HUES6 (cell line): ENCODE data around the gene MAB21L3.

ENCODE experiments used
- H3K27ac ChIP-seq: 2 replicates; pipeline ENCODE4 v1.7.0; 2013; ENCODE audit warnings: low read depth, mild to moderate bottlenecking, low read length, inconsistent platforms
- H3K27me3 ChIP-seq: 2 replicates; pipeline ENCODE4 v1.6.1; 2013; ENCODE audit warnings: low read length; ENCODE audit not compliant: control insufficient read depth, insufficient read depth
- H3K36me3 ChIP-seq: 2 replicates; pipeline ENCODE4 v1.6.1; 2013; ENCODE audit warnings: low read length; ENCODE audit not compliant: control insufficient read depth, insufficient read depth
- H3K4me1 ChIP-seq: 2 replicates; pipeline ENCODE4 v1.6.1; 2013; ENCODE audit warnings: low read length; ENCODE audit not compliant: control insufficient read depth, insufficient read depth
- H3K4me3 ChIP-seq: 2 replicates; pipeline ENCODE4 v1.5.1; 2013; ENCODE audit warnings: low read depth, low read length
- H3K9ac ChIP-seq: one replicate; pipeline ENCODE4 v1.6.1; 2013; ENCODE audit warnings: mild to moderate bottlenecking, low read length
- H3K9me3 ChIP-seq: 2 replicates; pipeline ENCODE4 v1.6.1; 2013; ENCODE audit warnings: low read depth, low read length; ENCODE audit not compliant: control insufficient read depth, insufficient read depth

The MAB21L3 gene

DNA sequence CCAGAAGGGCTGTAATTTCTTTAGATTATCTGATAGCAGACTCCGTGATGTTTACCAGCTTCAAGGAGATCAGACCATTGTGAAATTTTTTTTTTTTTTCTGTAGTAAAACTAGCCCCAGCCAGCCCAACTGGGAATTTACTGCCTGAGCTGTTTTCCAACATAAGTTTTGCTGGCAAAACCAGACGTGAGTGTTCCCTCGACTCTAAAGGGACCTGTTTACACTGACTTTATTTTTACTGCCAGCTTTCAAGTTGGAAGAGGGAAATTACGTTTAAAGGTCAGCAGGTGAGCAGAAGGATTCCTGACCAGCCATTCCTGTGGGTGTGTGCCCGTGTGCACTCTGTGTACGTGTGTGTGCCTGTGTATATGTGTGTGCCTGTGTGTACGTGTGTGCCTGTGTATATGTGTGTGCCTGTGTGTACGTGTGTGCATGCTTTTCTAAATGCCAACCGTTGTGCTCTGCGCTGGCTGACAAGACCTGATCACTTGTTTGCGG, 374 bp downstream of the MAB21L3 start:
- no peak overlapping the region for H3K9ac ChIP-seq
- no peaks in the 10 kb centered on the region for H3K9me3 ChIP-seq
- H3K4me1 ChIP-seq = peaks cover 3% of the 10 kb centered on the region; the same call in 1 of the 2 replicates
- no peak overlapping the region for H3K27ac ChIP-seq
- H3K4me3 ChIP-seq = no peak overlapping the region
- H3K36me3 ChIP-seq = no peaks in the 10 kb centered on the region
- no peaks in the 10 kb centered on the region for H3K27me3 ChIP-seq

DNA sequence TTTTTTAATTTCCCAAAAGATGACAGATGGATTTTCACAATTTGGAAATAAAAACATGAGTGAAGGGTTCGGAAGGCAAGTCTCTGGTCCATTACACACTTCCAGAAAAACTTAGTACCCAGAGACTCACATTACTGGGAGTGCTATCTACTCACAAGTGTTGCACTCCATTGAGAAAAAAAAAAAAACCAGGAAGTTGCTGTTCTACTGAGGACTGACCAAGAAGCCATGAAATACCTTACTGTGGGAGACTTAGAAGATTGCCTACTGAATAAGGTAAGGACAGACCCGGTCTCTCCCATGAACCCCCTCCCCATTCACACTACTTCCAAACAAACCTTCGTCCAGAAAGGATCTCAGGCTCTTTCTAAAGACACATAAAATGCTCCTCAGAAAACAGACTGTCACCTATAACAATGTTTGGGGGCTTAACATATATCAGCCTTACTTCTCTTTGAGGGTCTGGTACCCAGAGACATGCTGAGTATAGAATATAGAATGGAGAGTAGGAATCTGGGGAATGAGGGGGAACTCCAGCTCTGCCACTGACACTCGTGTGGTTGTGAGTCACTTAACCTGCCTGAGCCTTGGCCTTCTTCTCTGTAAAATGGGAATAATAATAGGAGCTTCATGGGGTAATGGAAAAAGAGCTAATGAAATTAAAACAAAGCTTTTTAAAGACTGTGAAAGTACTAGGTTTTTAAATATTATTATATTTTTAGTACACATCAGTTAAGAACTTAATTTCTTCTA, 1.4 kb downstream of the MAB21L3 start:
- no peaks in the 10 kb centered on the region for H3K36me3 ChIP-seq
- H3K4me3 ChIP-seq = no peak overlapping the region
- H3K4me1 ChIP-seq = peaks cover 3% of the 10 kb centered on the region; the same call in 1 of the 2 replicates
- H3K27ac ChIP-seq = no peak overlapping the region
- no peaks in the 10 kb centered on the region for H3K27me3 ChIP-seq
- no peaks in the 10 kb centered on the region for H3K9me3 ChIP-seq
- H3K9ac ChIP-seq = no peak overlapping the region

DNA sequence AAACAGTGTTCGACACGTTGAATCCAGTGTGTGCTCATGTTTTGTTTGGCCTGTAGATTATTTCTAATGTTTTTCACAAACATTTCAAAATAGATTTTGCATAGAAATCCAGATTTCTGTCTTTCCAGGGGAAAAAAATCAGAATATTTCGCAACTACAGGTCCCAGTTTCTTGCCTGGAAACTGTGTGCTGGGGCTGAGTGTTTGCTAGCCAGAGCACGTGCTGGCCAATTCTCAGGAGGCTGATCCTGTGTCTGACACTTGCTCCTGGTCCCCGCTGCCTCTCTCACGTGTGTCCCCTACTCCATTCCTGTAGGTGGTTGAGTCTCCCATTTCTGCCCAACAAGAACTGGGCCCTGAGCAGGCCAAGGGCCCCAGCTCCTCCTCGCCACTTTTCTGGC, 2.4 kb downstream of the MAB21L3 start:
- Histone ChIP-seq H3K9ac (no peak overlapping the region), H3K27ac (no peak overlapping the region), H3K27me3 (no peaks in the 10 kb centered on the region), H3K9me3 (no peaks in the 10 kb centered on the region), H3K4me3 (no peak overlapping the region), H3K36me3 (no peaks in the 10 kb centered on the region), H3K4me1 (peaks cover 3% of the 10 kb centered on the region; the same call in 1 of the 2 replicates)

DNA sequence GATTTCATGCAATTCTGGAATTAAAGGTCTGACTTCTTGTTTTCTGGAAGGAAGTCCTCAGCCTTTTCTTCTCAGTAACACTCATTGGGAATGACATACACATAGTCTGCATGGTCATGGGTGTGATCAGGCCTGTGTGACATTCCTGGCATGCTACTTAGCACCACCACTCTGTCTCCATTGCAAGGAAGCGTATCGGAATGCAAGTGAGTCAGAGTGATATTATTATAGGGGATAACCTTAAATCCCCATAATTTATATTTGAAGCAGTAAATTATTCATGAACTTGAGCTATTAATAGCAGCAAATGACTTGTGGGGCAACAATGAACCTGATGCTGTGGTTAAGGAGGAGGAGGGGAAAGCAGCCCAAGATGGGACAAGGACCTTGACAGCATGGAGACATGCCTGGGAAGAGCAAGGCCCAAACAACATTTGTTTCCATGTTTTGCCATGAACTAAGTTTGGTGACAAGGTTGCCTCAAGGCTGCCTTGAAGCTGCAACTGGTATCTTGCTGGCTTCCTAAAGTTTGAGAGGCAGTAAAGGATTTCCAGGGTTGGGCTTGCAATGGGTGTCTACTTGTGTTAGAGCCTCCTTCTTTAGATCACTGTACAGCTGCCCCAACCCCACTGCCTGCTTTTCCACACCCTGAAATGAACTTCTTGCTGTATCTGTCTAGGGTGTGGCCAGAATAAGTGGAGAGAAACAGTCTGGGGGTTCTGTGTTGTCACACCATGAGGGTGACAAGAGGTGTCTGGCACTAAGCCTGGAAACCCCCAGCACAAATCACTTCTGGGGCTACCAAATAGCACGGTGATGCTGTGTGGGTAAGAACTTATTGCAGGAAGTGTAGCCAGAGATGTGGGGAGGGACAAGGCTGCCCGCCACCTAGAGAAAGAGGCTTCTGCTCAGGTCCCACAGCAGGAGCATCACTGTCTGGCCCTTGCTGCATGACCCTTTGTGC, 4.6 kb downstream of the MAB21L3 start:
- Histone ChIP-seq H3K36me3 (no peaks in the 10 kb centered on the region), H3K4me3 (no peak overlapping the region), H3K9ac (no peak overlapping the region), H3K4me1 (no peaks in the 10 kb centered on the region), H3K9me3 (no peaks in the 10 kb centered on the region), H3K27ac (no peak overlapping the region), H3K27me3 (no peaks in the 10 kb centered on the region)

DNA sequence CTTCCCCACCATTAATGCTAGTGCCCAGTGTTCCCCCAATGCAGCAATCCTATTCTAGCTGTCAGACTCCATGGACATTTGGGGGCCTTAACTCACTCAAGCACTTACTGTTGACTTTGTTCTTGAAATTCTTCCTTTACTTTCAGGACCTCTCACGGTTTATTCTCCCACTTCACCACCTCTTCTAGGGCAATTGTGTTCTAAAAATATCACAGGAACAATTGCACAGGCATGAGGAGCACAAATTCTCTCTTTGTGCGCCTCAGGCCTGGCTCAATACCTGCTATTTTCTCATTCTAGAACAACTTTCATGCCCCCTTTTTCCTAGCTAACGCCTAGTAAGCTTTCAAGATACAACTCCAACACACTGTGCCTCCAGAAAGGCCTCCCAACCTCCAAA, 7.3 kb downstream of the MAB21L3 start:
- no peaks in the 10 kb centered on the region for H3K36me3 ChIP-seq
- no peak overlapping the region for H3K9ac ChIP-seq
- no peaks in the 10 kb centered on the region for H3K4me1 ChIP-seq
- no peaks in the 10 kb centered on the region for H3K9me3 ChIP-seq
- no peak overlapping the region for H3K27ac ChIP-seq
- no peaks in the 10 kb centered on the region for H3K27me3 ChIP-seq
- H3K4me3 ChIP-seq = no peak overlapping the region

DNA sequence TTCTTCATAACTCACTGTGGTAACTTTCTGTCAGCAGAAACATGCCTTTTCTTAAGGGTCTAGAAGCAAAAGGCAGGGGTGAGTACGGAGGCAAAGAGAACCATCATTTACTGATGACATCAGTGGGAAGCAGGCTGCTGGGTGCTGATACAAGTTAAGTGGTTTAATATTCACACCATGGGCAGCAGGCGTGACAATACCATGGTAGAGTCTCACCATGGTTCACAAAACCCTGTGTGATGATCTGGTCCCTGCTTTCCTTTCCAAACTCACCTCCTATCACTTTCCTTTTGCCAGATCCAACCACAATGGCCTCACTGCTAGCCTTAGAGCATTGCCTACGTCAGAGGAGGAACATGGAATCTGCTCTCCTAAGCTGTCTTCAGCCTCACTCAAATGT, 8.7 kb downstream of the MAB21L3 start:
- Histone ChIP-seq H3K4me1 (no peaks in the 10 kb centered on the region), H3K36me3 (no peaks in the 10 kb centered on the region), H3K9me3 (no peaks in the 10 kb centered on the region), H3K27me3 (no peaks in the 10 kb centered on the region), H3K4me3 (no peak overlapping the region), H3K9ac (no peak overlapping the region), H3K27ac (no peak overlapping the region)

DNA sequence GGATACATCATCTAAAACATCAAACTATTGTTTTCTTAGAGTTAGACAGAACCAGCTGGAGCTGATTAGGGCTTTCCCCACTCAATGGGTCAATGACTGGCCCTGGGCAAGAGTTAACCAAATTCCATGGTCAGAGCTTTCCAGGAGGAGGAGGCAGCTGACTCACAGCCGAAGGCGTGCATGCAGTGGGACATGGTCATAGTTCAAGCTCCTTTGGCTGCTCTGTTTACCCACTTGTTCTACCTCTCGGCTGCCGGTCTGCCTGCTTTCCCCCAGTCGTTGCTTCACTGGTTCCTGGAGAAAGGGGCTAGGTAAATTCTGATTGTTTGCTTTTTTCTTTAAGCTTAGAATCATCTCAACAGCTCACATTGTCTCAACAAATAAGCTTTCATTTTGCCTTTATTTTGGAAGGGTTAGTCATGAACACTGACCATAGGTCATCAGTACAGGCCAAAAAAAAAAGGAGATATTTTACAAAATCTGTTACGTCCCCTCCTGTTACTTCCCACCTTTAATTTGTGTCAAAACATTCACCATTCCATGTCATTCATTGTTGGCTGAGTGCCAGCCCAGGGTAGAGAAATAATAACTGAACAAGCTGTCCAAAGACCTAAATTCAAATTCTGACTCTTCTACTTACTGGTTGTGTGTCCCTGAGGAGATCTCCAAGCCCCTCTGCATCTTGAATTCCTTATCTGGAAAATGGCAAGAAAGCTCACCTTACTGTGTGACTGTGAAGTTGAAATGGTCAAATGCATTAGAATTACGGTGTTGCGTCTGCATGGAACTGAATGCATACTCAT, 12.0 kb downstream of the MAB21L3 start:
- Histone ChIP-seq H3K9ac (no peak overlapping the region), H3K9me3 (no peaks in the 10 kb centered on the region), H3K4me3 (no peak overlapping the region), H3K4me1 (no peaks in the 10 kb centered on the region), H3K27me3 (no peaks in the 10 kb centered on the region), H3K36me3 (no peaks in the 10 kb centered on the region), H3K27ac (no peak overlapping the region)

DNA sequence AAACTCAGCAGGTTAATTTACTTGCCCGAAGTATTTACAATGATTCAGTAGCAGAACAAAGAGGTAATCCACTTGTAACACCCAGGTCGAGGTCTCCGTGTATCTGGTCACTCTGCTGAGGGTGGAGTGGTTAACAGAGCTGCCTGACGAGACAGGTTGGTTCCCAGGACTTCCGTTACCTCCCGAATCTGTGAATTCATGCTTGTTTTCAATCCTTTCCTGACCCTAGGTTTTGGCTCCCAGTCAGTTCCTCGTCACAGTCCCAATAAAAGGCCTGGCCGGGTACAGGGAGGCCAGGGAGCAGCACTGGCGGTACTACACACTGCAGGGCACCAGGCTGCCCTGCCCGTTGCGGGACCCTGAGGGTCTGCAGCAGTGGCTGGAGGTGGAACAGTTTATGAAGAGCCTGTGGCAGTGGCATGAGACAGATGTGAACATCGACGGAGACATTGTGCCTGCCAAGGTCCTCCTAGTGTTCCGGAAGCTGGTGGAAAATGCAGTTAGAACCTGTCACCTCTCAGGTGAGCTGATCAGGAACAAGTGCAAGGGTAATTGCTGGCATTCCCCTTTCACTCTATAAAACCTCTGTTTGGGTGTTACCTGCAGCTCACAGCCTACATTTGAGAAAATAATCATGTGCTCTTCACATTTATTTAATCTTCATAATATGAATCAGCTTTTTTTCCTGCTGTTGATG, 12.8 kb downstream of the MAB21L3 start:
- no peaks in the 10 kb centered on the region for H3K9me3 ChIP-seq
- no peak overlapping the region for H3K27ac ChIP-seq

DNA sequence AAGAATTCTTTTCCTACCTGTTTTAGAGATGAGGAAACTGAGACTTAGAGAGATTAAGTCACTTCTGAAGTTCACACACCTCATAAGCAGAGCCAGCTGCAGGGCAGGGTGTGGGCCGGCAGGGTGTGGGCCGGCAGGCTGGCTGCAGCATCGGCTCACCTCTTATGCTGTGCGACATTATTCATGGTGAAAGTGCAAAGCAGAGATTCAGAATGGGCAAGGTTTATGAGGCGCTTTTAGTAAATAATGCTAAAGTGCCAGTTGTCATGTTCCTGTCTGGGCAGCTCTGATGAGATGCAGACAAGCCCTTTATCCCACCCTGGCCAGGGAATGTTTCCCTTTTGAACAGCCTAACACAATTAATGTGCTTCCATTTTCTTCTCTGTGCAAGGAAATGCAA, 14.6 kb downstream of the MAB21L3 start:
- Histone ChIP-seq H3K4me3 (no peak overlapping the region), H3K9ac (no peak overlapping the region), H3K4me1 (no peaks in the 10 kb centered on the region), H3K36me3 (no peaks in the 10 kb centered on the region), H3K9me3 (no peaks in the 10 kb centered on the region), H3K27ac (no peak overlapping the region), H3K27me3 (no peaks in the 10 kb centered on the region)

More for the DNA sequence above, 12.8 kb downstream of the MAB21L3 start:
- no peaks in the 10 kb centered on the region for H3K36me3 ChIP-seq
- H3K4me3 ChIP-seq = no peak overlapping the region
- H3K9ac ChIP-seq = no peak overlapping the region
- H3K4me1 ChIP-seq = no peaks in the 10 kb centered on the region
- H3K27me3 ChIP-seq = no peaks in the 10 kb centered on the region

DNA sequence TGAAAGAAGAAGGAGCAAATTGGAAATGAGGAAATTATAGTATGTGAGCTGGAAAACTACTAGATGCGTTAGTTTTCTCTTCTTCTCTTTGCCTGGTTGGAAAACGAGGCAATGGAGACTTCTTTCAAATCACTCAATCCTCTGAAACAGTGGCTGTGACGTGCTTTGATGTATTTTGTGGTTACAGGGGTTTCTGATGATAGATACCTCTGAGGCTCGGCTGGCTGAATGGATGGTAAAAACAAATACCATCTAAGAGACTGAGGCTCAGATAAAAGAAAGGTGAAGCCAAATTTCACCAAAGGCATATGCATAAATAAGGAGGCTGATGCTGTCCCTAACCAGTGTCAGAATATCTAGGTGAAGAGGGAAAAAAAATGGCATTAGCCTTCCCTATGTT, 15.1 kb downstream of the MAB21L3 start:
- Histone ChIP-seq H3K9me3 (no peaks in the 10 kb centered on the region), H3K4me1 (no peaks in the 10 kb centered on the region)

More for the DNA sequence above, 15.1 kb downstream of the MAB21L3 start:
- no peaks in the 10 kb centered on the region for H3K36me3 ChIP-seq
- H3K27ac ChIP-seq = no peak overlapping the region
- no peaks in the 10 kb centered on the region for H3K27me3 ChIP-seq
- no peak overlapping the region for H3K9ac ChIP-seq
- no peak overlapping the region for H3K4me3 ChIP-seq
